ENCODE results near the gene LEMD2. TPM values are rescaled to one million over a fixed set of nuclear protein-coding genes. Genes with fewer than 3 reads are reported as not detected.
A peak's percentile ranks its signal among the peaks of the same experiment; 100 is the strongest.

Gene LEMD2
- total RNA-seq, 5 donors from 2014 or later (not counting 1 experiment from before 2014, with no cell fraction given) = 115 to 125 (median 118) TPM

GRCh38 chr6:33783781-33784520 lies 5.0 kb downstream of the LEMD2 start:
- Histone ChIP-seq H3K4me3 (ENCODE audit: control insufficient read depth in 1 of 2, extremely low read depth in 1 of 2, low read length in 1 of 2) (no peak overlapping the region), H3K27ac (ENCODE audit: low read length) (no peak overlapping the region), H3K4me1 (ENCODE audit: control insufficient read depth in 1 of 2, extremely low read depth in 1 of 2, insufficient read depth in 2 of 2, low read length in 2 of 2) (peaks cover 17 to 42% of the 10 kb centered on the region in 2 experiments), H3K27me3 (replicated peaks in 1 of 2; ENCODE audit: control insufficient read depth in 2 of 2, extremely low read depth in 1 of 2, insufficient read depth in 2 of 2, low read length in 1 of 2) (no peaks in the 10 kb centered on the region), H3K9me3 (no peaks in the 10 kb centered on the region), H3K36me3 (ENCODE audit: control insufficient read depth in 2 of 2, extremely low read depth in 1 of 2, insufficient read depth in 1 of 2, low read length in 1 of 2) (peaks cover 20 to 61% of the 10 kb centered on the region in 2 donors)
- WGBS (ENCODE audit: insufficient coverage) = 93% methylated on average over 8 of the region's 10 CpGs
- ATAC-seq (replicated peaks in 1 of 4) = no peak
- DNase-seq = no peak
- H3K27me3 Mint-ChIP-seq = no peaks in the 10 kb centered on the region
- H3K36me3 Mint-ChIP-seq = peaks cover 57% of the 10 kb centered on the region
- peak overlapping the region in 1 of 3 donors; percentile 94 for H3K4me3 Mint-ChIP-seq
- ChIA-PET CTCF (no interaction called here), POLR2A (no interaction called here)
- peaks cover 49 to 61% (median 57%) of the 10 kb centered on the region in 3 donors for H3K4me1 Mint-ChIP-seq
- H3K27ac Mint-ChIP-seq = no peak overlapping the region
- no peaks in the 10 kb centered on the region for H3K9me3 Mint-ChIP-seq

- no peak for DNase-seq
- no peak for ATAC-seq (replicated peaks in 1 of 4)
- Mint-ChIP-seq H3K36me3 (peaks cover 67% of the 10 kb centered on the region), H3K9me3 (no peaks in the 10 kb centered on the region), H3K4me3 (no peak overlapping the region), H3K27me3 (no peaks in the 10 kb centered on the region), H3K27ac (no peak overlapping the region), H3K4me1 (peaks cover 43 to 53% (median 52%) of the 10 kb centered on the region in 3 donors)
- no peaks in the 10 kb centered on the region for H3K9me3 ChIP-seq
- ChIA-PET POLR2A (no interaction called here), CTCF (interaction anchor here in 1 of 2 donors (0.5 kb wide), 1 partner anchor 70 kb away, joined by 5 read pairs; no protein-coding TSS in a partner anchor)
- H3K4me1 ChIP-seq (ENCODE audit: control insufficient read depth in 1 of 2, extremely low read depth in 1 of 2, insufficient read depth in 2 of 2, low read length in 2 of 2) = peaks cover 15 to 37% of the 10 kb centered on the region in 2 experiments
- peaks cover 26 to 75% of the 10 kb centered on the region in 2 donors for H3K36me3 ChIP-seq (ENCODE audit: control insufficient read depth in 2 of 2, extremely low read depth in 1 of 2, insufficient read depth in 1 of 2, low read length in 1 of 2)
- H3K27ac ChIP-seq (ENCODE audit: low read length) = no peak overlapping the region
- no peak overlapping the region for H3K4me3 ChIP-seq (ENCODE audit: control insufficient read depth in 1 of 2, extremely low read depth in 1 of 2, low read length in 1 of 2)
- whole genome bisulfite sequencing (ENCODE audit: insufficient coverage) = 100% methylated on average over 4 of the region's 5 CpGs
- H3K27me3 ChIP-seq (replicated peaks in 1 of 2; ENCODE audit: control insufficient read depth in 2 of 2, extremely low read depth in 1 of 2, insufficient read depth in 2 of 2, low read length in 1 of 2) = no peaks in the 10 kb centered on the region
Measured at GRCh38 chr6:33782561-33782960, 6.4 kb downstream of the LEMD2 start.

GRCh38 chr6:33781131-33781975 lies 7.6 kb downstream of the LEMD2 start:
- Mint-ChIP-seq H3K9me3 (no peaks in the 10 kb centered on the region), H3K27ac (no peak overlapping the region), H3K27me3 (no peaks in the 10 kb centered on the region), H3K4me3 (no peak overlapping the region), H3K4me1 (peaks cover 31 to 41% (median 40%) of the 10 kb centered on the region in 3 donors), H3K36me3 (peaks cover 72% of the 10 kb centered on the region)
- DNase-seq (no peak), ATAC-seq (replicated peaks in 1 of 4) (no peak)
- no peaks in the 10 kb centered on the region for H3K27me3 ChIP-seq (replicated peaks in 1 of 2; ENCODE audit: control insufficient read depth in 2 of 2, extremely low read depth in 1 of 2, insufficient read depth in 2 of 2, low read length in 1 of 2)
- ChIA-PET POLR2A (no interaction called here), CTCF (interaction anchor here in 1 of 2 donors (1.0 kb wide), 1 partner anchor 10 kb away, joined by 4 read pairs; no protein-coding TSS in a partner anchor)
- 96% methylated on average over 14 of the region's 16 CpGs for WGBS (ENCODE audit: insufficient coverage)
- H3K9me3 ChIP-seq = no peaks in the 10 kb centered on the region
- peaks cover 36 to 85% of the 10 kb centered on the region in 2 donors for H3K36me3 ChIP-seq (ENCODE audit: control insufficient read depth in 2 of 2, extremely low read depth in 1 of 2, insufficient read depth in 1 of 2, low read length in 1 of 2)
- H3K27ac ChIP-seq (ENCODE audit: low read length) = no peak overlapping the region
- H3K4me3 ChIP-seq (ENCODE audit: control insufficient read depth in 1 of 2, extremely low read depth in 1 of 2, low read length in 1 of 2) = no peak overlapping the region
- peaks cover 2 to 27% of the 10 kb centered on the region in 2 experiments for H3K4me1 ChIP-seq (ENCODE audit: control insufficient read depth in 1 of 2, extremely low read depth in 1 of 2, insufficient read depth in 2 of 2, low read length in 2 of 2)

GRCh38 chr6:33779895-33780294 lies 9.0 kb downstream of the LEMD2 start:
- 90% methylated on average over 7 of the region's 14 CpGs for WGBS (ENCODE audit: insufficient coverage)
- Mint-ChIP-seq H3K27ac (no peak overlapping the region), H3K9me3 (no peaks in the 10 kb centered on the region)

GRCh38 chr6:33779290-33779689 lies 9.6 kb downstream of the LEMD2 start:
- Mint-ChIP-seq H3K9me3 (no peaks in the 10 kb centered on the region), H3K27ac (no peak overlapping the region), H3K36me3 (peaks cover 70% of the 10 kb centered on the region), H3K4me3 (no peak overlapping the region), H3K27me3 (no peaks in the 10 kb centered on the region), H3K4me1 (peaks cover 11 to 25% (median 19%) of the 10 kb centered on the region in 3 donors)
- H3K27me3 ChIP-seq (replicated peaks in 1 of 2; ENCODE audit: control insufficient read depth in 2 of 2, extremely low read depth in 1 of 2, insufficient read depth in 2 of 2, low read length in 1 of 2) = no peaks in the 10 kb centered on the region
- WGBS (ENCODE audit: insufficient coverage) = 100% methylated on average over 2 of the region's 7 CpGs
- ChIA-PET CTCF (interaction anchor here in 1 of 2 donors (0.6 kb wide), 1 partner anchor 275 kb away, joined by 4 read pairs; no protein-coding TSS in a partner anchor), POLR2A (no interaction called here)
- no peak for ATAC-seq (replicated peaks in 1 of 4)
- H3K4me1 ChIP-seq (ENCODE audit: control insufficient read depth in 1 of 2, extremely low read depth in 1 of 2, insufficient read depth in 2 of 2, low read length in 2 of 2) = peaks cover 0 to 8% of the 10 kb centered on the region in 2 experiments
- peaks cover 41 to 97% of the 10 kb centered on the region in 2 donors for H3K36me3 ChIP-seq (ENCODE audit: control insufficient read depth in 2 of 2, extremely low read depth in 1 of 2, insufficient read depth in 1 of 2, low read length in 1 of 2)
- DNase-seq = no peak
- H3K27ac ChIP-seq (ENCODE audit: low read length) = no peak overlapping the region
- H3K4me3 ChIP-seq (ENCODE audit: control insufficient read depth in 1 of 2, extremely low read depth in 1 of 2, low read length in 1 of 2) = no peak overlapping the region
- H3K9me3 ChIP-seq = no peaks in the 10 kb centered on the region

More at GRCh38 chr6:33779895-33780294, 9.0 kb downstream of the LEMD2 start:
- Histone ChIP-seq H3K9me3 (no peaks in the 10 kb centered on the region), H3K27ac (ENCODE audit: low read length) (no peak overlapping the region), H3K27me3 (replicated peaks in 1 of 2; ENCODE audit: control insufficient read depth in 2 of 2, extremely low read depth in 1 of 2, insufficient read depth in 2 of 2, low read length in 1 of 2) (no peaks in the 10 kb centered on the region), H3K4me1 (ENCODE audit: control insufficient read depth in 1 of 2, extremely low read depth in 1 of 2, insufficient read depth in 2 of 2, low read length in 2 of 2) (peaks cover 0 to 13% of the 10 kb centered on the region in 2 experiments), H3K36me3 (ENCODE audit: control insufficient read depth in 2 of 2, extremely low read depth in 1 of 2, insufficient read depth in 1 of 2, low read length in 1 of 2) (peaks cover 45 to 97% of the 10 kb centered on the region in 2 donors), H3K4me3 (ENCODE audit: control insufficient read depth in 1 of 2, extremely low read depth in 1 of 2, low read length in 1 of 2) (no peak overlapping the region)
- Mint-ChIP-seq H3K27me3 (no peaks in the 10 kb centered on the region), H3K4me3 (no peak overlapping the region), H3K4me1 (peaks cover 16 to 30% (median 25%) of the 10 kb centered on the region in 3 donors), H3K36me3 (peaks cover 72% of the 10 kb centered on the region)
- ChIA-PET POLR2A (no interaction called here), CTCF (interaction anchor here in 1 of 2 donors (0.6 kb wide), 1 partner anchor 274 kb away, joined by 4 read pairs; no protein-coding TSS in a partner anchor)
- DNase-seq (no peak), ATAC-seq (replicated peaks in 1 of 4) (no peak)

GRCh38 chr6:33778444-33779121 lies 10.3 kb downstream of the LEMD2 start:
- Histone ChIP-seq H3K9me3 (no peaks in the 10 kb centered on the region), H3K27me3 (replicated peaks in 1 of 2; ENCODE audit: control insufficient read depth in 2 of 2, extremely low read depth in 1 of 2, insufficient read depth in 2 of 2, low read length in 1 of 2) (no peaks in the 10 kb centered on the region), H3K4me3 (ENCODE audit: control insufficient read depth in 1 of 2, extremely low read depth in 1 of 2, low read length in 1 of 2) (no peak overlapping the region), H3K4me1 (ENCODE audit: control insufficient read depth in 1 of 2, extremely low read depth in 1 of 2, insufficient read depth in 2 of 2, low read length in 2 of 2) (peaks cover 0 to 8% of the 10 kb centered on the region in 2 experiments), H3K36me3 (ENCODE audit: control insufficient read depth in 2 of 2, extremely low read depth in 1 of 2, insufficient read depth in 1 of 2, low read length in 1 of 2) (peaks cover 41 to 95% of the 10 kb centered on the region in 2 donors), H3K27ac (ENCODE audit: low read length) (no peak overlapping the region)
- peaks cover 65% of the 10 kb centered on the region for H3K36me3 Mint-ChIP-seq
- H3K27me3 Mint-ChIP-seq = no peaks in the 10 kb centered on the region
- no peak overlapping the region for H3K4me3 Mint-ChIP-seq
- 91% methylated on average over 8 of the region's 12 CpGs for WGBS (ENCODE audit: insufficient coverage)
- CTCF ChIA-PET = no interaction called here
- DNase-seq (no peak), ATAC-seq (replicated peaks in 1 of 4) (no peak)
- H3K4me1 Mint-ChIP-seq = peaks cover 4 to 21% (median 12%) of the 10 kb centered on the region in 3 donors
- H3K27ac Mint-ChIP-seq = no peak overlapping the region
- H3K9me3 Mint-ChIP-seq = no peaks in the 10 kb centered on the region
- POLR2A ChIA-PET = no interaction called here

Measured in T-cell (primary cell).